Head of caudate nucleus (tissue), 42 donors: ENCODE results near the gene GALNT9.
"Not testable (repeated sequence)": the region's sequence is repeated elsewhere in the genome, so short reads cannot be mapped to it uniquely, and the experiment has no call there.

Experiments used
- DNase-seq, 42 donors: peaks; one replicate each; pipeline versions ENCODE4 v3.0.0 to v3.0.0-alpha.2; 2020 to 2021; ENCODE audit warnings: mixed read lengths in 7 of 42
- intact Hi-C: fragments of 100-400 bp; cut with DNase I; formaldehyde crosslinking; loops from one replicate; pipeline ENCODE4 v1.15.0; 2022

GALNT9 gene

DNA sequence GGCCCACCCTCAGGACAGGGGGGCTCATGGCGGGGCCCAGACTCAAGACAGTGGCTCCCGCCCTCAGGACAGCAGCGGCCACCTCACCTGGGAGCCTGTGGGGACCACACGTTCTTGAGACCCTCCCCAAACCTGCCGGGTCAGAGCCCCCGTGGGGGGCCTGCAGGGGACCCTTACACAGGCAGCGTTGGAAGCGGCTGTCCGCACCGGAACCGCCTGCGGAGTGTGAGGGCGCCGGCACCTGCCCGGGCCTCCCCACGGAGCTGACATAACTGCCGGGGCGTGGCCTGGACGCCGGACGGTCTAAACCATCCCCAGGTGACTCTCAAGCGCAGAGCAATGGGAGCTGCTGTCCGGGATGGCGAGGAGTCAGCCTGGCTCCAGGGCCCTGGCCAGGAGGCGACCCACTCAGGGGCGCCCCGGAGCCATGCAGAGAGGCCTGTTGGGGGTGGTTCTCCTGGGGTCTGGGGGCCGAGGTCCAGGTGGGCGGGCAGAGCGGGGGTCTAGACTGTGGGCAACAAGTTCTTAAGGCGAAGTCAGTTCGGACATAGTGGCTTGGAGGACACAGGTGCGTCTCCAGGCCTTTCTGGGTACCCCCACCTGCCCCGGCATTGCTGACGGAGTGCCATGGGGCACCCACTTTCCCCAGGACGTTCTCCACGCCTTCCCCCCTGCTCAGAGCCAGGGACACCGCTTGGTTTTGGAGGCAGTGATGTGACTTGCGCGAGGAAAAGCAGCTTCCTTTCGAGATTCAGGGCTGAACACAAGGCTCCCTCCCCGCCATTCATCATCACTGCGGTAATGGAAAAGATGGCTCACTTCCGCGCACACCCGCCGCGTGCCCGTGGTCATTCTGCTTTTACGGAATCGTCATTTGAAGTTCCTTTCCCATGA lies 23.2 kb downstream of the GALNT9 start:
- intact Hi-C loops: no loop called here
- peak in 3 of 42 donors; percentile 3 to 15 (median 11) for DNase-seq

- DNase-seq: no peak
- intact Hi-C loops: no loop called here
These were observed 23.8 kb downstream of the GALNT9 start for GRCh38 chr12:132305560-132305966.

DNA sequence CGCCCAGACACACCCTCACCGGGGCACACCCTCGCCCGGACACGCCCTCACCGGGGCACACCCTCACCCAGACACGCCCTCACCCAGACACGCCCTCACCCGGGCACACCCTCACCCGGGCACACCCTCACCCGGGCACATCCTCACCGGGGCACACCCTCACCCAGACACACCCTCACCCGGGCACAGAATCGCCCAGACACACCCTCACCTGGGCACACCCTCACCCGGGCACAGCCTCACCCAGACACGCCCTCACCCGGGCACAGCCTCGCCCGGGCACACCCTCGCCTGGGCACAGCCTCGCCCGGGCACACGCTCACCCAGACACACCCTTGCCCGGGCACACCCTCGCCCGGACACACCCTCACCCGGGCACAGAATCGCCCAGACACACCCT lies 24.5 kb downstream of the GALNT9 start:
- DNase-seq, intact Hi-C loops: not testable (repeated sequence)

GRCh38 chr12:132303853-132304373 lies 25.5 kb downstream of the GALNT9 start:
- intact Hi-C loops, DNase-seq: not testable (repeated sequence)

- peak in 2 of 42 donors; percentile 3 to 6 for DNase-seq
- intact Hi-C loops: no loop called here
These were observed 26.7 kb downstream of the GALNT9 start for GRCh38 chr12:132302466-132303358.

- intact Hi-C loops: no loop called here
- DNase-seq: peak in 2 of 42 donors; percentile 2 to 7
These were observed 28.3 kb downstream of the GALNT9 start for GRCh38 chr12:132300789-132301722.

- DNase-seq: peak in 2 of 42 donors; percentile 0 to 4
- intact Hi-C loops: no loop called here
These were observed 33.3 kb downstream of the GALNT9 start for GRCh38 chr12:132296063-132296462.

- peak in 1 of 42 donors; percentile 0 for DNase-seq
- intact Hi-C loops: not testable (repeated sequence)
These were observed 33.8 kb downstream of the GALNT9 start for GRCh38 chr12:132295561-132295960.

GRCh38 chr12:132295101-132295526 lies 34.3 kb downstream of the GALNT9 start:
- intact Hi-C loops: no loop called here
- peak in 1 of 42 donors; percentile 5 for DNase-seq

GRCh38 chr12:132294121-132295034 lies 35.0 kb downstream of the GALNT9 start:
- DNase-seq: peak in 25 of 42 donors; percentile 8 to 64 (median 44)

DNA sequence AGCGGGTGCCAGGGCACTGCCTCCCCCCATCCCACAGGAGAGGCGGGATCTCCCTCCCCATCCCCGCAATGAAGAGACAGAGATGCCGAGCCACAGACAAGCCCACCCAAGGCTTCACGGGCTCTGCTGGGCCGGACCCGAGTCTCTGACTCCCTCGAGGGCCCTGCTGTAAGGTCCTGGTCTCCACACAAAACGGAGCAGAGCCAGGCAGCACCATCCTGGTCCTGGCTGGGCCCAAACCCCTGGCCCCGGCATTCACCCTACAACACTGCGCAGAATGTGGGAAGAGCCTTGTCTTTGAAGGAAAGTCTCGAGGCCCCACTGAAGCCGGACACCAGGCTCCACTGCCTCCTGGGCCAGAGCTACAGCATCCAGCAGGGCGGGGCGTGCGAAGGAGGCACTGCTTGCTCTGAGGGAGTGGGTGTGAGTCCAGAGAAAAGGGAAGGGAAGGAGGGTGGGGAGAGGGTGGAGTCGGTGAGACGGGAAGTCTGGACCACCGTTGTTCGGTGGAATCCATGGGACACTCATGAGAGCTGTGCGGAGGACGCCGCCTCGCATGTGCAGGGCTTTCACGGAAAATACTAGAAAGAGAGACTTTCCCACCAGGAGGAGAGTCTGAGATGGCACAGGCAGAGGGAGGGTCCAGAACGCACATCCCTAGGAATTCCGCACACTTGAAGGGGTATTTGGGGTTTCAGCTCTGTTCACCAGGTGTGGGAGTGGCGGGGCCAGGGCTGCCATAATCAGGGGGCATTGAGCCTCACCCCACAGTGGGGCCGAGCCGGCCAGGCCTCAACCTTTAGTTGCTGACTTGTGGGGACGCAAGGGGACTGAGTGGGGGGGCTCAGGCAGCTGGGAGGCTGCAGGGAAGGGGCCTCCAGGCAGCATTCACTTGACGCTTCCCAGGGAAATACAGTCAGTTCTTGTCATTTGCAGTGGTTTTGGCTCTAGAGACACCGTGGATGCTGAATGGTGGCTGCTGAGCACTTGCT lies 36.8 kb downstream of the GALNT9 start:
- DNase-seq: peak in 4 of 42 donors; percentile 1 to 9 (median 4)
- intact Hi-C loops: no loop called here

More at GRCh38 chr12:132294121-132295034, 35.0 kb downstream of the GALNT9 start:
- intact Hi-C loops: no loop called here

DNA sequence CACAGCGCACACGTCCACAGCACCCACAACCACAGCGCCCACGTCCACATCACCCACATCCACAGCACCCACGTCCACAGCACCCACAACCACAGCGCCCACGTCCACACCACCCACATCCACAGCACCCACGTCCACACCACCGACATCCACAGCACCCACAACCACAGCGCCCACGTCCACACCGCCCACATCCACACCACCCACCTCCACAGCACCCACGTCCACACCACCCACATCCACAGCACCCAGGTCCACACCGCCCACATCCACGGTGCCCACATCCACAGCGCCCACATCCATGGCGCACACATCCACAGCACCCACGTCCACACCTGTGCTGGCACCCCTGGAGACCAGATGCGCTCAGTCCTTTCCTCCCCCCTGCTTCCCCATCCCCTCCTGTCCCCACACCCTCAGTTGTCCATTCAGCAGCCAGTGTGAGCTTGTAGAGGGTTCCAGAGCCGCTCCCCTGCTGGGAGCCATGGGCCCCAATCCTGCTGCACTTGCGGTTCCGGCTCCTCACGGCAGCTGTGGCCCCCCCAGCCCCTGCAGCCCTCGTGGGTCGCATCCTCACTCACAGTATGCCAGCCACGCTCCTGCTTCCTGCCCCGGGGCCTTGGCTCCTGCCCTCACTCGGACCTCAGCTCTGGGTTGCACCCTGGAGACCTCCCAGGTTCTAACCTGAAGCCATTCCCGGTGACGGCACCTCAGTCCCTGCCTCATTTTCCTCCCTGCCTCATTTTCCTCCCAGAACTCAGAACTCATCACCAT lies 37.8 kb downstream of the GALNT9 start:
- peak in 4 of 42 donors; percentile 1 to 8 (median 3) for DNase-seq
- intact Hi-C loops: no loop called here

DNA sequence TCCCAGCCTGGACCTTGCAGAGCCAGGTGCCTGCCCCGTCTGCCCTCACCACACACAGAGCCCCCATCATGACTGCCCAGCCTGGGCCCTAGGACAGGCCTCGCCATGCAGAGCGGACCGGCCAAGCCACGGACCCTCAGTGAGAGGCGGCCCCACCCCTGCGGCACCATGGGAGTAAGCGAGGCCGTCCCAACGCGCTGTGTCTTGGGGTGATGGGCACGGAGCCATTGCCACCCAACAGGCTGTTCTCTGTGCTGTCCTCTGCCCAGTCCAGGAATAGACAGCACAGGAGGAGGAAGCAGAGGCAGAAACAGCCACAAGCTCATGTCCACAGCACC lies 39.2 kb downstream of the GALNT9 start:
- DNase-seq: peak in 4 of 42 donors; percentile 0 to 2 (median 1)
- intact Hi-C loops: no loop called here

DNA sequence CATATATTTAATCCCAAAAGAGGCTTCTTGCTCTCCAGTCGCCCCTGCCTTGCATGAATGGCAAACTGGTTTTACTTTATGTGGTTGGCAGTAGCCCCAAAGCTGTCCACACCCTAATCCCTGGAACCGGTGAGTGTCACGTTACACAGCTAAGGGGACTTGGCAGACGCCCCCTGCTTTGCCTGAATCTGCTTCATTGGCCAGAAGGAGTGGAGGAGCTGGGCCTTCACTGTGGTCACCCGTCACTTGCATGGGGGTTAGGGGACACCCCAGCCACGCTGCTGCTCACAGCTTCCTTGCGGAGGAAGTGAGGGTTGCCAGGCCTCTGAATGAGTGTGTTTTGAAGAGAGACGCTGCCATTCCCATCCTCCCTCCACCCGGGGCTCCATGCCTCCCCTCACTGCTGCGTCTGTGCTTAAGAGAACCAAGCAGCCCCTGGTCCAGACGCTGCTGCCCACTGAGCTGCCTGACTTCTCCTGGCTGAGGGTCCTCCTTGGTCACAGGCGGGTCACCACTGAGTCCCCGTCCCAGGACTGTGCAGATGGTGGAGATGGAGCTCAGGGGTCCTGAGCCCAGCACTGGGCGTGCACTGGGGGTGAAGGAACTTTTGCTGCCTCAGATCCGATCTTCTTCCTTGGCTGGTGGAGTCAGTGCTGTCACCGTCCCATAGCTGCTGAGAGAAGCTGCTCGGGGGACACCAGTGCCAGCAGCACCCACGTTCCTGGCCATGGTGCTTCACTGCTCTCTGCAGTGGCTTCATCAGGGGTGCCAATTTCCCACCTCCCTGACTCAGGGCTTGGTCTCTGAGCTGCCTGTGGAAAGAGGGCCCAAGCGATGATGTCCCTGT lies 39.8 kb downstream of the GALNT9 start:
- intact Hi-C loops: no loop called here
- DNase-seq: peak in 5 of 42 donors; percentile 1 to 9 (median 2)
